HG03378 (cell line): Measurements from ENCODE around the gene KCNAB3.

Experiments
- ATAC-seq: cut with Tn5 transposase; IDR thresholded peaks from one replicate; pipeline ENCODE4 v1.9.1; 2021; ENCODE audit warnings: mild to moderate bottlenecking, moderate library complexity; ENCODE audit not compliant: unreplicated experiment

Gene KCNAB3

DNA sequence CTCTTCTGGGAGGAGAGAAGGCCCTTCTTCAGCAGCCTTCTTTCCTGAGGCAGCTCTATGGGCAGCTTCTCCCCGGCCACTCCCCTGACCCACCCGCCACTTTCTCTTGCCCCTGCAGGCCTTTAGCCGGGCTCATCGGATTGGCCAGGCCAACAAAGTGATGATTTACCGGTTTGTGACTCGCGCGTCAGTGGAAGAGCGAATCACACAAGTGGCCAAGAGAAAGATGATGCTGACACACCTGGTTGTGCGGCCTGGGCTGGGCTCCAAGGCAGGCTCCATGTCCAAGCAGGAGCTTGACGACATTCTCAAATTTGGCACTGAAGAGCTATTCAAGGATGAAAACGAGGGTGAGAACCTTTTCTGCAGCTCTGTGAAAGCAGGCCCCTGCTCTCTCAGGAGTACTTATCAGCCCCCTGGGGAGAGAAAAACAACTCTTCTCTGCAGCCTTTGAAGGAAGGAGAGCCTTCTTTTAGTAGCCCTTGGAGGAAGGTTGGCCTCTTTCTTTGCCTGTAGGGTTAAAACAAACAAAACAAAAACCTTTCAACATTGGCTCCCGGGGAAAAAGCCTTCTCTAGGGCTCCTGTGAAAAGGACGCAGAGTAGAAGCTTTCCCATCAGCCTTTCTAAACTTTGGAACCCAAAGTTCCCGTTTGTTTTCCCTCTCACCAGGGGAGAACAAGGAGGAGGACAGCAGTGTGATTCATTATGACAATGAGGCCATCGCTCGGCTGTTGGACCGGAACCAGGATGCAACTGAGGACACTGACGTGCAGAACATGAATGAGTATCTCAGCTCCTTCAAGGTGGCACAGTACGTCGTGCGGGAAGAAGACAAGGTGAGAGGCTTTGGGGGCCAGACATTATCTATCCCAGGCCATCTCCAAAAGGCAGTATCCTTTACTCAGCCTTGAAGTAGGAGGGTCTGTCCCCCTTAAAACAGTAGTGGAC is 26.2 kb downstream of the KCNAB3 start:
- no peak for ATAC-seq

DNA sequence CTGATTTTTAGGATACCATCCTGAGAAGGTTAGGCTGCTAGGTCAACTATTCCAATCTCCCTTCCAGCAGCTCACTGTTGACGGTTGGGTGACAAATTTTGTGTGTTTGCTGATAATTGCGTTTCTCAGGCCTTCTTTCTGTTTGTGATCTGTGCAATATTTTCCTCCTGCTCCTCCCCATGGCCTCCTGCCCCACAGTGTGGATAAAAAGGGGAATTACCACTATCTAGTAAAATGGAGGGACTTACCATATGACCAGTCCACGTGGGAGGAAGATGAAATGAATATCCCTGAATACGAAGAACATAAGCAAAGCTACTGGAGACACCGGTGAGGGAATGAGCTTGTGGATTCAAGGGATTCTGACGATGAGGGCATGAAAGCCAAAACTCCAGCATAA is 31.9 kb downstream of the KCNAB3 start:
- ATAC-seq, result no peak

DNA sequence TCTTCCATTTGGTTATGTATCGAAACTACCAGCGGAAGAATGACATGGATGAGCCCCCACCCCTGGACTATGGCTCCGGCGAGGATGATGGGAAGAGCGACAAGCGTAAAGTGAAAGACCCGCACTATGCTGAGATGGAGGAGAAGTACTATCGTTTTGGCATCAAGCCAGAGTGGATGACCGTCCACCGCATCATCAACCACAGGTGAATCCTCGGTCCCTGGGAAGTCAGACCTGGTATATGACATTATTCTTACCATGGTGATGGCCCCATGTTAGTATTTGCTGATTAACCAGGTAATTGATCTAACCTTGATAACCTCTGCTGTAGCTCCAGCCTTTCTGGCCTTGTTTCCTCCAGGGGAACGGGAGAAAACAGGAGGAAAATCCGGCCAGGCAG is 32.6 kb downstream of the KCNAB3 start:
- ATAC-seq, result no peak

DNA sequence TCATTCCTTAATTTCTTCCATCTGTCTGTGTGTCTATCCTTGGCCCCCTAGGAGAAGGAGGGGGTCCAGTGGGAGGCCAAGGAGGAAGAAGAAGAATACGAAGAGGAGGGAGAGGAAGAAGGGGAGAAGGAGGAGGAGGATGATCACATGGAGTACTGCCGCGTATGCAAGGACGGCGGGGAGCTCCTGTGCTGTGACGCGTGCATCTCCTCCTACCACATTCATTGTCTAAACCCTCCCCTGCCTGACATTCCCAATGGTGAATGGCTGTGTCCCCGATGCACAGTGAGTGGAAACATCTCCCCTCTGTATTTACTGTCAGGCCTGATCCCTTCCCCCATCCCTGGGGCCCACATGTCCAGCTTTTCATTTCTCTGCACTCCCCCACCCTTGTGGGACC is 34.8 kb downstream of the KCNAB3 start:
- no peak for ATAC-seq

DNA sequence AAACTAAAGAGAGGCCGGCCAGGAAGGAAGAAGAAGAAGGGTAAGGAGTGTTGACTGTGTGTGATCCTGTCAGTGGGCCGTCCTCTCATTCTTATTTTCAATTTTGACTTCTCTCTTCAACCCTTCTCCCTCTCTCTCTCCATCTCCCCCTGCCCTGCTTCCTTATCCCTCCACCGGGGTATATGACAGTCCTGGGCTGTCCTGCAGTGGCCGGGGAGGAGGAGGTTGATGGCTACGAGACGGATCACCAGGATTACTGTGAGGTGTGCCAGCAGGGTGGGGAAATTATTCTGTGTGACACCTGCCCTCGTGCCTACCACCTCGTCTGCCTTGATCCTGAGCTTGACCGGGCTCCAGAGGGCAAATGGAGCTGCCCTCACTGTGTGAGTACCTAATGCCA is 35.4 kb downstream of the KCNAB3 start:
- no peak for ATAC-seq

DNA sequence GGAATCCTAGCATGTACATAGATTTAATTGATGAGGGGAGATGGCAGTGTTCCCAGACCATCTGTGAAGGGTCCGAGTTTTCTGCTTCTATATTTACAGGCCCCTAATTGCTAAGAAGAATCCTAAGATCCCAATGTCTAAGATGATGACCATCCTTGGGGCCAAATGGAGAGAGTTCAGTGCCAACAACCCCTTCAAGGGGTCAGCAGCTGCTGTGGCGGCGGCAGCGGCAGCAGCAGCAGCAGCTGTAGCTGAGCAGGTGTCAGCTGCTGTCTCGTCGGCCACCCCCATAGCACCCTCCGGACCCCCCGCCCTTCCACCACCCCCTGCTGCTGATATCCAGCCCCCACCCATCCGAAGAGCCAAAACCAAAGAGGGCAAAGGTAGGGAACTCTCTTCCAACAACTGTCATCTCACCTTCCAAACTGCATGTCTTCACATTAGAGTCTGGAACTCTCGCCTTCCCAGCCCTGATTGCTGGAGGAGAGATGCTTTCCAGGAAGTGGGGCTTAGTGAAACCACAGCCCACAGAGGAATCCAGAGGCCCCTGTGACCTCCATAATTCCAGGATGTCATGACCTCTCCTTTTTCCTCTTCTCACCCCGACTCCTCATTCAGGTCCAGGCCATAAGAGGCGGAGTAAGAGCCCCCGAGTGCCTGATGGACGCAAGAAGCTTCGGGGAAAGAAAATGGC is 36.3 kb downstream of the KCNAB3 start:
- ATAC-seq, result no peak

DNA sequence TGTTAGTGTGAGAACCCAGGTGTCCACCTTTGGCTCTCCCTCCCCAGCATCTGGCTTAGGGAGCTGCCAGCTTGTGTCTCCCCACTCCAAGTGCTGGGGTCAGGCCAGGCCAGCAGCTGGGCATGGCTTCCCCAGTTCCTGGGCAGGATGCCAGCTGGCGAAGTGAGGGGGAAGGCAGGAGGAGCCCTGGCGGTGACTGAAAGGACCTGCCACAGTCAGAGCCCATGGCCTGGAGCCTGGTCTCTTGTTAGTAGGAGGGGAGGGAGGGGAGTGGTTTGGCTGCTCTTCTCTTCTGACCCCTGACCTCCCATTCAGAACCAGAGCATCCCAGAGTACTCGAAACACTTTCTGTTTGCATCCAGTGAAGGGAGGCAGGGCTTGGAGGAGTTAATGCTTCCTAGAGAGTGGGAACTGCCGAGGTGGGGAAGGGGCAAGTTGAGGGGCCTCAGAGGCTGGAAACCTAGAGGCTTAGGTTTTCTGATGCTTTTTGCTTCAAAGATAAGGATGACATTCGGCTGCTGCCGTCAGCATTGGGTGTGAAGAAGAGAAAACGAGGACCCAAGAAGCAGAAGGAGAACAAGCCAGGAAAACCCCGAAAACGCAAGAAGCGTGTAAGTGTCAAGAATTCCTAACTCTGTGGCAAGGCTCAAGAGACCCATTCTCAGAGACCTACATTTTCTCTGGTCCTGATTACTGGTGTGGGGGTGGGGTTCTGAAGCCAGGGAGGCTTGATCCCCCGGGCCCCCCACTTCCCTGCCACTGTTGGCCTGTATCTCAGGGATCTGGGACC is 40.3 kb downstream of the KCNAB3 start:
- ATAC-seq, result no peak

DNA sequence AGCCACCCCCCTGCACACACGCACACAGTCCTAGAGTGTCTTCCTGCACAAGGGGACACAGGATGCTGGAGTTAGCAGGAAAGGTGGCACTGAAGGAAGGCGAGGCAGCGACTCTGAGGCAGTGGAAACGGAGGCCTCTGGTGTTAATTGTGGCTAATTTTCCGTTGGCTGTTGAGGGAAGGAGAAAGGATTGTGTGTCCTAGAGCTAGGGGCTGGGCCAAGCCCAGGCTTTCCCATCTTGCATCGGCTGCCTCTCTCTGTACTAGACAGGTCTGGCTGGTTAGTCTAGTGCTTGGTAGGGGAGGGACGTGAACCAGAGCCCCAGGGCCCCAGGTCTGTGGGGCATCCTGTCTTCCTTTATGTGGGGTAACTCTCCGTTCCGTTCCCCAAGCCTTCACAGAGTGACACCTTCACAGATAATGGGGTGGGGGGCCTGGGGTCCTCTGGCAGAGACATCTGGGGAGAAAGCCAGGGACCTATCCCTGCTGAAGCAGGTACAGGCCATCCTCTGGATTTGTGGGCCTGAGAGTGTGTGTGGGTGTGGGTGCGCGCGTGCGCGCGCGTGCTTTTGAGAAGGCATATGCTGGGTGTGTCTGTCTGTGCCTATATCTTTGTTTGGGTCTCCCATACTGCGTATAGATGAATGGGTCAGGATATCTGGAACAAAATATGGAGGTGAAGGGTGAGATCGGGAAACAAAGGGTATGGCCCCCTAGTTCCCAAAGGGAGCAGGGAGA is 41.3 kb downstream of the KCNAB3 start, which contains the start of gene CHD3:
Gene CHD3 (plus strand): TSS at position 606 of the 737 bp plus-strand sequence. CDS start 212 bp downstream, outside the sequence.
- ATAC-seq, result no peak

DNA sequence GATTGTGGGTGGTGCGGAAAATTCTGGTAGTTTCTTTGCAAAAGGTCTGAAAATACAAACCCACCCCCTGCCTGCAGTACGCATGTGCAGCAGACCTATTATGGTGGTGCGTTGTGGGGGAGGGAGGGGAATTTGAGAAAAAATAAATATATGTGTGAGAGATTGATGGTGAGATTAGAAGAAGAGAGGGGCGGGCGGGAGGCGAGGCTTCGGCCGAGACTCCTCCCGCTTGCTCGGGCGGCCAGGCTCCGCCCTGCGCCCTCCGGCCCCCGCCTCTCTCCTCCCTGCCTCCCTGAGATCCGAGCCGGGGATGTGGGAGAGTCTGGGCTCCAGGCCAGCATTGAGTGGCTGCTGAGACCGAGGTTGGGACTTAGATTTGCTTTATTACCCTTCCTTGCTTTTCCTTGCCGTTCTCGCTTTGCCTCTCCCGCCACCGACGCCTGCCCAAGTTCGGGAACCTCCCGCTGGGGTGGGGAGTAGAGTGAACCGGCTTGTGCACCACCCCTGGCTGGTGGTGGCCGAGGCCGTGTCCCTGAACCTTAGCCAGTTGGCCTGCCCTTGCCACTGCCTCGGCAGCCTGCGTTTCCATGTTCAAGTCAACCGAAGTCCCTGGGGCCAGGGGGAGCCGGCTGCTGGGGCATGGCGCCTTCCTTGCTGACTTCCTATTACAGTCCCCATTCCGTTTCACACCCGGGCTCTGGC is 42.0 kb downstream of the KCNAB3 start:
- ATAC-seq, result no peak

DNA sequence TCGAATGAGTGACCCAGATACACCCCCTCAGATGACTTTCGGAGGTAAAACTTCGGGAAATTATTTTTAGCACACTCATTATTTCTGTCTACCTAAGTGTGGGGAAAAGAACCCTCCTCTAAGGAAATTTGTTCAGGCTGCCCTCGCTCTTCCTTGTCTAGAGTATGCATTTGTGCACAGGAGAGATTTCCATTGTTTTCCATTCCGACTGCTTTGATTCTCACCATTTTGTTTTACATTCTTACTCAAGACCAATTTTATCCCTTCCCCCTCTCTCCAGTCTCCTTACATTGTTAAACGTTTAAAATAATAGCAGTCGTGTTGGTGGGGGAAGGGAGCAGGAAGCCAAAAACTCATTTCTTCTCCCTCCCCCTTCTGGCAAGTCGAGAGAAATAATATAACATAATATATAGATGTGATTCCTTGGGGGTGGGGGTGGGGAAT is 42.6 kb downstream of the KCNAB3 start:
- ATAC-seq, result no peak

DNA sequence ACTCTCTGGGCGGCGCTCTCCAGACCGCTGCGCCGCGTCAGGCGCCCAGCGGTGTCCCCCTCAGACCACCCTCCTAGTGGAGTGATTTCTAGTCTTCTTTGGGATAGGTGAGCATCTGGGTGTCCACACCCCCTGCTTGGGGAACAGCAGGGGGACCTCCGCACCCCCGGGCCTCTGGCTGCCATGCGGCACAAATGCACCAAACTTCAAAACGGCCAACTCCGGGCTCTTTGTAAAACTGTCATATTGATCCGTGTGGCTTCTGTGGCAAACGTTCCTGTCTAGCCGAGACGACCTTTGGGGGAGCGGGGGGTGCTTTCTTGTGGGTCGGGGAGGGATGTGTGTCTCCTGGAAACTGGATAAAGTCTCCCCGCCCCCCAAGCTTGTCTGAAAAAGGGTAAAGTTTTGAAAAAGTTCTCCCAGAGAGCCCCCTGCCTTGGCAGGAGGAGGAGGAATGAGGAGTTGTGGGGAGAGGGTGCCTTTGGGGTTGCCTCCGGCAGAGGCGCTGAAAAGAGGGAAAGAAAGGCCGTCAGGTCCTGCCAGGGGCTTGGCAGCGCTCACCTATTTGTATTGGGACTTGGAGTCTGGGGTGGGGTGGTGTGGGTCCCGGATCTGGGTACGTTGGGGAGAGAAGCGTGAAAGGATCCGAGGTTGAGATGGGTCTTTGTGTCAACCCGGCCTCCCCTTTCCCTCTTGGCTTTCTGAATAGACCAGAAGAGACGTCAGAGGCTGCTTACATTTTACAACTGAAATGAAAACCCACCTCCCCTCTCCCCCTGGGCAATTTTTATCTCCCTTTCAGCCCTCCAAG is 43.2 kb downstream of the KCNAB3 start:
- ATAC-seq, result no peak

DNA sequence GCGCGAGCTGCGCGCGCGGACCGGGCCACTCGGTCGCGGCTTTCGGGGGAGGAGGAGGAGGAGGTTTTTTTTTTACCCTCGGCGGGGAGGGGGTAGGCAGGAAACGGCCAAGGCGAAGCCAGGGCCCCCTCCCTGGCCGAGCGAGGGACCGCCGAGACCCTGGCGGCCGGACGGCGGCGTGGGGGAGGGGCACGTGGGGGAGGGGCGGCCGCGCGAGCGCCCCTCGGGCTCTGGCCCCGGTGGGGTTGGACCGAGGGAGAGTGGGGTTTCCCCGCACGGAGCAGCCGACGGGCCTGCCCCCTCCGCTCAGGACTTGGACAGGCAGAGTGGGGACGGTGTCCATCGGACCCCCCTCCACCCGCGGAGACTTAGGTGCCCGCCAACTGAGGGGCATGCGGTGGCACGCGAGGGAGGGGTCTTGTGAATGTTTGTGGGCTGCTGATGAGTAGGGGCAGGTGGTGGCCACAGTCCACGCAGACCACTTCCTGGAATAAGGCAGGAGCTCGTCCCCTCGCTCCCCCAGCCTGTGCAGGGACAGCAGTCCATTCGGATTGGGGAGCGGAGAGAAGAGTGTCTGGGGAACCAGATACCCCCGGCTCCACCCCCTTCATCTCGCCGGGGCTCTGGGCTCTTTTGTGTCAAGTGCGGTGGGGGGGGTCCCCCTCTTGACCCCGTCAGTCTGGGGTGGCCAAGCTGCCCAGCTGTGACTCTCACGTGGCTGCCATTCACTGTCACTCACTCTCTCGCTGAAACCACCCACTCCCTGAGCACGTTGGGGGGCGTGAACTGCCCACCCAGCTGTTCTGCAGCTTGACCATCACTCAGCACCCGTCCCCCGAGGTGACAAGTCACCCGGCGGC is 44.1 kb downstream of the KCNAB3 start:
- ATAC-seq, result no peak

DNA sequence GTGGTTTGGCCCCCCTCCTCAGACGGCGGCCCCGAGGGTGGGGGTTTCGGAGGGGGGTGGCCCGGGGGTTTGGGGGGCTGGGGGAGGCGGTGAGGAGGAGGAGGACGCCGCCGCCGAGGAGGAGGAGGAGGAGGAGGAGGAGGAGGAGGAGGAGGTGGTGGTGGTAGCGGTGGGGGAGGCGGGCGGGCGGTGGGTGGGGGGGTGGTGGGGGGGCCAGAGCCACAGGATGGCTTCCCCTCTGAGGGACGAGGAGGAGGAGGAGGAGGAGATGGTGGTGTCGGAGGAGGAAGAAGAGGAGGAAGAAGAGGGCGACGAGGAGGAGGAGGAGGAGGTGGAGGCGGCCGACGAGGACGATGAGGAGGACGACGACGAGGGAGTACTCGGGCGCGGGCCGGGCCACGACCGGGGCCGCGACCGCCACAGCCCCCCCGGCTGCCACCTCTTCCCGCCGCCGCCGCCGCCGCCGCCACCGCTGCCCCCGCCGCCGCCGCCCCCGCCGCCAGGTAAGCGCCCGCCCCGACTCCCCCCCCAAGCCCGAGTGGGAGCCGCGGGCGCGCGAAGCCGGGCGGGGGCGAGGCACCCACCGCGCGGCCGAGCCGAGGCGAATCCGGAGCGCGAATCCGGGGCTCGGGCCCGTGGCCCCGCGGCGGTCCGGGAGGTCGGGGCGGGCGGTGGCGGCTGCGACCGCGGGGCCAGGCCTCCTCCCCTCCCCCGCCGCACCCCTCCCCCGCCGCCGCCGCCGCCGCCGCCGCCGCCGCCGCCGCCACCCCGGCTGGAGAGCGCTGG is 44.9 kb downstream of the KCNAB3 start:
- ATAC-seq, result no peak

DNA sequence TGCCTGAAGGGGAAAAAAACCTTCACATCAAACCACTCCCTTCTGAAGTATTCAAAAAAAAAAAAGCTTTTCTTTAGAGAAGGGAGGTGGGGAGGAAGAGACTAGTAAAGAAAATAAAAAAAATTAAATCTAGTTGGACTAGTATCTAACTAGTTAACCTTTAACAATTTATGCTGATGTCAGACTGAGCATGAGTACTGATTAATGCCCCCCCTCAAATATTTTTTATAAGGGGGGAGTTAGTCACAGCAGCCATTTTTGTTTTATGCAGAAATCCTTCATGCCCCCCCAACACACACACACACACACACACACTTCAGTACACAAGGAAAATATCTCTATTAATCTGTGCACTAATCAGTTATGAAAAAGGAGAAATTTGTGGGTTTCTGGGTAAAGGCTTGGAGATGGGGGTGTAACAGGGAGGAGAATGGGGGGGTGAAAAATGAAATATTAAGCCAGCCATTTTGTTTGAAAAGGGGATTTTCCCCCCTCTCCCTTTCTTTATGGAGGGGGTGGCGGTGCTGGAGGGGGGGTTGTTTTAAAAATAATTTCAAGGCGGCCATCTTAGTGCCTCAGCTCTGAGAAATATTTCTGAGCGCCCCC is 45.8 kb downstream of the KCNAB3 start:
- no peak for ATAC-seq

DNA sequence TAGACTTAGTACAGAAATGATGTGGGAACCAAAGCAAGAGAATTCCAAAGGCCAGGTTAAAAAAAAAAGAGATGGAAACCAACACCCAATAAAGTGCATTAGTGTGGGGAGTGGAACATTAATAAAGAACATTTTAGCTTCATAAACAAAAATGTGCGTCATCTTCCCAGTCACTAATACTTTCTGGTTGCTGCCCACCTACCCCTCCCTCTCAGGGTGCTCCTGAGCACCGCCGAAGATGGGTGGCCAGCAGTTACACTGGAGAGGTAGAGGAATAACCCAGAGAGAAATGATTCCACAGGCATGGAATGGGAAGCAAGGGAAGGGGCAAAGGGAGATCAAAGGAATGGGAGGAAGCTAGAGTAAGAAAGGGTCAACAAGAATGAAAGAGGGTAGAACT is 47.0 kb downstream of the KCNAB3 start:
- ATAC-seq, result no peak

DNA sequence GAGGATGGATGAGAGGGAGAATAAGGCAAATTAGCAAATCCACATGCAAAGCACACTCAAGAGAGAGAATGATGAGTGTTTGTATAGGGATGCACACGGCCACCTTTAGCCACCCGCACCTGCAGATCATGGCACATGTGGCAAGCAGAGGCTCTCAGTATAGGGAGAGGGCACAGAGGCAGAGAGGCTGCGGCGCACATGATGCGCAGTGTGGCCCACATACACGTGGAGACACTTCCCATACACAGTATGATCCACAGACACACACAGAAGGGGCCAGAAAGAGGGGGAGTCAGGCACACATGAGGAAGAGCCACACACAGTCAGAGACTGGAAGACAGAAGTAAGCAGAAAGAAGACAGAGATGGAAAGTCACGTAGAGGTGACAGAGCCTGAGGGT is 47.6 kb downstream of the KCNAB3 start:
- no peak for ATAC-seq
